Astrocyte (in vitro differentiated cells and primary cell): Measurements from ENCODE around the gene PWP2.
"Not testable (repeated sequence)": the region's sequence is repeated elsewhere in the genome, so short reads cannot be mapped to it uniquely, and the experiment has no call there.

Experiments
- EZH2 ChIP-seq: IDR thresholded peaks from 2 replicates; pipeline ENCODE4 v1.6.1; 2012; ENCODE audit warnings: mild to moderate bottlenecking, low read length, inconsistent platforms; ENCODE audit not compliant: insufficient read depth
- TF ChIP-seq, protein P1 (sequence below): IDR thresholded peaks from 2 replicates; pipeline ENCODE4 v1.5.1; 2011; ENCODE audit warnings: low read depth, mild to moderate bottlenecking, inconsistent platforms, low read length, moderate library complexity; ENCODE audit not compliant: insufficient read depth

GRCh38 chr21:44138039-44138438 lies 30.8 kb downstream of the PWP2 start:
- TF ChIP-seq, protein P1, sequence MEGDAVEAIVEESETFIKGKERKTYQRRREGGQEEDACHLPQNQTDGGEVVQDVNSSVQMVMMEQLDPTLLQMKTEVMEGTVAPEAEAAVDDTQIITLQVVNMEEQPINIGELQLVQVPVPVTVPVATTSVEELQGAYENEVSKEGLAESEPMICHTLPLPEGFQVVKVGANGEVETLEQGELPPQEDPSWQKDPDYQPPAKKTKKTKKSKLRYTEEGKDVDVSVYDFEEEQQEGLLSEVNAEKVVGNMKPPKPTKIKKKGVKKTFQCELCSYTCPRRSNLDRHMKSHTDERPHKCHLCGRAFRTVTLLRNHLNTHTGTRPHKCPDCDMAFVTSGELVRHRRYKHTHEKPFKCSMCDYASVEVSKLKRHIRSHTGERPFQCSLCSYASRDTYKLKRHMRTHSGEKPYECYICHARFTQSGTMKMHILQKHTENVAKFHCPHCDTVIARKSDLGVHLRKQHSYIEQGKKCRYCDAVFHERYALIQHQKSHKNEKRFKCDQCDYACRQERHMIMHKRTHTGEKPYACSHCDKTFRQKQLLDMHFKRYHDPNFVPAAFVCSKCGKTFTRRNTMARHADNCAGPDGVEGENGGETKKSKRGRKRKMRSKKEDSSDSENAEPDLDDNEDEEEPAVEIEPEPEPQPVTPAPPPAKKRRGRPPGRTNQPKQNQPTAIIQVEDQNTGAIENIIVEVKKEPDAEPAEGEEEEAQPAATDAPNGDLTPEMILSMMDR, result not testable (repeated sequence)
- TF ChIP-seq EZH2, result not testable (repeated sequence)
